GM18507 (cell line): Measurements from ENCODE around the gene AGBL2.
"Not testable (repeated sequence)": the region's sequence is repeated elsewhere in the genome, so short reads cannot be mapped to it uniquely, and the experiment has no call there.

ENCODE experiments used
- DNase-seq: peaks from one replicate; pipeline ENCODE4 v3.0.0; 2011; ENCODE audit warnings: low read depth; ENCODE audit not compliant: insufficient read length; ENCODE audit errors: extremely low spot score
- FAIRE-seq: peaks from 2 replicates; lab custom pipeline; 2011; peaks lifted over from hg19 to GRCh38; lab: Jason Lieb, UNC

Gene AGBL2

DNA sequence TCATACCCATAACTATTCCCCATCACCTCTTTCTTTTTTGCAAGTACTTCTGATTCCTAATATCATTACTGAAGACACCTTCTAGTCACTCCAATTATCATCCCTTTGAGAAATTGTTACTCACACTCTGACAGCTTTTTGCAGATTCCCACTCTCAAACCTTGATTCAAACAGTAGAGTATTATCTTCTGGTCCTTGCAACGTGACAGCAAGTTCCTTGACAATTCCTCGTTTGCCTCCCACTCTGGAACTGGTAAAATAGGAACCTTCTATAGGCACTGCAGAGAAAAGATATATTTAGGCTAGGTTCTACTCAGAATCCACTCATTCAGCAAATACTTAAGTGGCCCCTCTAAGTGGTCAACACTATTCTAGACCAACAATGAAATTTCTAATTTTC is 23.2 kb downstream of the AGBL2 start:
- FAIRE-seq = no peak
- DNase-seq = no peak

GRCh38 chr11:47689480-47689879 is 25.7 kb downstream of the AGBL2 start:
- no peak for FAIRE-seq
- DNase-seq = no peak

DNA sequence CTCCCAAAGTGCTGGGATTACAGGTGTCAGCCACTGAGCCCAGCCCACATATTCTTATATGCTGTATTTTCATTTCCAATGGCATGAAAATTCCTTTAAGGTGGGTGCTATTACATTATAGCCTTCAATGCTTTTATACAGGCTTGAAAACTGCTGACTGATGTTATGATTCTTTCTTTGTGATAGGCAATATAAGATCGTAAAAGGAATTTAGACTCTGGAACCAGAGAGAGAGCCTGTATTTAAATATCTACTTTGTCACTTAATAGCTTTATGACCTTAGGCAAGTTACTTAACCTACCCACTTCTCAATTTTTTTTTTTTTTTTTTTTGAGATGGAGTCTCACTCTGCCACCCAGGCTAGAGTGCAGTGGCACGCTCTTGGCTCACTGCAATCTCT is 26.2 kb downstream of the AGBL2 start:
- no peak for FAIRE-seq
- no peak for DNase-seq

DNA sequence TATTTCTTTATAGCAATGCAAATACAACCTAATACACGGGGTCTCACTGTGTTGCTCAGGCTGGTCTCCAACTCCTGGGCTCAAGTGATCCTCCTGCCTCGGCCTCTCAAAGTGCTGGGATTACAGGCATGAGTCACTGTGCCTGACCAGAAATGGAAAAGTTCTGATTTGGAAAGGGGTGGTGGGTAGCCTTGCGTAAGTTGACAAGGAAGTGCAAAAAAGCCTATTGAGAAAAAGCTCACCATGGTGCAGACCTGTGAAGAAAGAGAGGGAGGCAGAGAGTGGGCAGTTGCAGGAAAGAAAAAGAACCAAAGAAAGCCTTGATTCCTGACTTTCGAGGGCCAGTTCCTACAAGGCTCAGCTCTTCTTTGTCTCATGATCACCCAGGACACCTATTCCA is 27.1 kb downstream of the AGBL2 start:
- no peak for FAIRE-seq
- no peak for DNase-seq

- not testable (repeated sequence) for DNase-seq, FAIRE-seq
Measured at GRCh38 chr11:47686704-47687103, 28.5 kb downstream of the AGBL2 start.

GRCh38 chr11:47686151-47686550 is 29.0 kb downstream of the AGBL2 start:
- FAIRE-seq (no peak), DNase-seq (no peak)

DNA sequence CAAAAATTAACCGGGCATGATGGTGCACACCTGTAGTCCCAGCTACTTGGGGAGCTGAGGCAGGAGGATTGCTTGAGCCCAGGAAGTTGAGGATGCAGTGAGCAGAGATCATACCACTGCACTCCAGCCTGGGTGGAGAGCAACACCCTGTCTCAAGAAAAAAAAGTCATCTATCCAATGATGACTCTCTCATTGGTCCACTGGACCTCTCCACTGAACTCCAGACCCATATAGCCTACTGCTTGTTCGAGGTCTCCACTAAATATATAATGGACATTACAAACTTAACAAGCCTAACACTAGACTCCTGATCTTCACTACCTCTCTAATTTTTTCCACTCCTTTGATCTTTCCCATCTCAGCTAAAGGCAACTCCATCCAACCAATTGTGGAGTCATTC is 39.3 kb downstream of the AGBL2 start:
- FAIRE-seq = no peak

GRCh38 chr11:47672283-47672730 is 42.9 kb downstream of the AGBL2 start:
- no peak for FAIRE-seq

More for the DNA sequence above, 39.3 kb downstream of the AGBL2 start:
- no peak for DNase-seq

GRCh38 chr11:47669856-47670255 is 45.3 kb downstream of the AGBL2 start:
- DNase-seq = no peak
- FAIRE-seq = no peak

More at GRCh38 chr11:47672283-47672730, 42.9 kb downstream of the AGBL2 start:
- DNase-seq = no peak

- DNase-seq (no peak), FAIRE-seq (no peak)
Measured at GRCh38 chr11:47668665-47669064, 46.5 kb downstream of the AGBL2 start.

GRCh38 chr11:47667555-47667954 is 47.6 kb downstream of the AGBL2 start:
- DNase-seq (no peak), FAIRE-seq (no peak)

DNA sequence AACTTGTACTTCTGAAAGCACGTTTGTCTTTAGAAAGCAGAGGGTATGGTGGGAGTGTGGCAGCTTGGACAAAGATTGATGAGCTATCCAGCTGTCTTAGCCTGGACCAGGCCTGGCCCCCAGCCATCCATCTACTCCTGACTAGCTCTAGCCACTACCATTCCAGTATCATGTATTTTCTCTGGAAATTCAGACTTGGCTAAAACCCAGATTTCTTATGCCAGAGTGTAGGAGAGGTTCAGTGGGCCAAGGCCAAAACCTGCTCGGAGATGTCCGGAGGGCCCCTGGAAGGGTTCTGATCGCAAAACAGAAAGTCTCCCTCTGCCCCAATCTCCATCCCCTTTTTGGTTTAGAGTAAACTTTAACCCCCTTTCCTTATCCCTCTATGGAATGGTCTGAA is 48.0 kb downstream of the AGBL2 start:
- FAIRE-seq (no peak), DNase-seq (no peak)

DNA sequence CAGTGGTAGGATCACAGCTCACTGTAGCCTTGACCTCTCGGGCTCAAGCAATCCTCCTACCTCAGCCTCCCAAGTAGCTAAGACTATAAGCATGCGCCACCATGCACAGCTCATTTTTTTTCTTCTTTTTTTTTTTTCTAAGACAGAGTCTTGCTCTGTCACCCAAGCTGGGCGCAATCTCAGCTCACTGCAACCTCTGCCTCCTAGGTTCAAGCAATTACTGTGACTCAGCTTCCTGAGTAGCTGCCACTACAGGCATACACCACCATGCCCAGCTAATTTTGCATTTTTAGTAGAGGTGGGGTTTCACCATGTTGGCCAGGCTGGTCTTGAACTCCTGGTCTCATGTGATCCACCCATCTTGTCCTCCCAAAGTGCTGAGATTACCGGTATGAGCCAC is 50.2 kb downstream of the AGBL2 start:
- not testable (repeated sequence) for DNase-seq, FAIRE-seq

DNA sequence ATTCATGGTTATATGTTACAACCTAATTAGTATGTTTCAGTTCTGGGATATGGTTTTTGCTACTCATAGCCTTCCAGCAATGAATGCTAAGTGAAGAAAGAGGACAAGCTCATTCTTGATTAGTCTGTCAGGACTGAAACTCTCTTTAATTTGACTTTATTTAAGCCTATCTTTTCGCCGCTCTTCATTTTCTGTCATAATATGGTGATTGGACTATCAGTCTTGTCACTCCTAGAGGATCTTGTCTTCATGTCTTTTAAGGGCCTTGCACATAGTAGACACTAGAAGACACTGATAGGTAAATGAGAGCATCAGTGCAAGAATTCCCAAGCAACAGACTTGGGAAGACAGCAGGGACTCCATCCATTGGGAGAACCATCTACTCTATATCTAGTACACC is 53.9 kb downstream of the AGBL2 start:
- no peak for DNase-seq
- no peak for FAIRE-seq

GRCh38 chr11:47659276-47659675 is 55.9 kb downstream of the AGBL2 start:
- DNase-seq = no peak
- FAIRE-seq = no peak

- FAIRE-seq (no peak), DNase-seq (no peak)
Measured at GRCh38 chr11:47656260-47656885, 58.8 kb downstream of the AGBL2 start.

- FAIRE-seq (no peak), DNase-seq (no peak)
Measured at GRCh38 chr11:47651818-47652469, 63.2 kb downstream of the AGBL2 start.

GRCh38 chr11:47649276-47649675 is 65.9 kb downstream of the AGBL2 start:
- DNase-seq (no peak), FAIRE-seq (no peak)

- FAIRE-seq (no peak), DNase-seq (no peak)
Measured at GRCh38 chr11:47646019-47646418, 69.2 kb downstream of the AGBL2 start.

DNA sequence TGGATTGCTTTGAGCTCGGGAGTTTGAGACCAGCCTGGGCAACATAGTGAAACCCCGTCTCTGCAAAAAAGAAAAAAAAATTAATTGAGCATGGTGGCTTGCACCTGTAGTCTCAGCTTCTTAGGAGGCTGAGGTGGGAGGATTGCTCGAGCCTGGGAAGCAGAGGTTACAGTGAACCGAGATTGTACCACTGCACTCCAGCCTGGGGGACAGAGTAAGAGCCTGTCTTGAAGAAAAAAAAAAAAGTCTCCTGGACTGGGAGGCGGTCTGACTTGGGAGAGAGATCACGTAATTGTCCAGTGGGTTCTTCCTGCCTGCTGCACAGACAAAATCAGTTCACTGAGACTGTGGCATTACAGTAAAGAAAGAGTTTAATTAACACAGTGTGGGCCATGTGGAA is 69.7 kb downstream of the AGBL2 start:
- FAIRE-seq = no peak

GRCh38 chr11:47642099-47642855 is 72.9 kb downstream of the AGBL2 start, which contains the start of gene MTCH2:
TSS of gene MTCH2 (minus strand) at chr11:47642559. CDS start at chr11:47642465, 94 bp downstream.
- FAIRE-seq = peak; percentile 93
- peak; percentile 95 for DNase-seq

More for the DNA sequence above, 69.7 kb downstream of the AGBL2 start:
- no peak for DNase-seq
